ENCODE data around the gene ERICH4. TPM values are rescaled to one million over a fixed set of nuclear protein-coding genes. Genes with fewer than 3 reads are reported as not detected.
A peak's percentile ranks its signal among the peaks of the same experiment; 100 is the strongest.

The ERICH4 gene
- total and polyA plus RNA-seq, 2 experiments from 2014 or later, result not detected

- Histone ChIP-seq H3K27me3 (ENCODE audit: insufficient read depth) (peaks cover 13% of the 10 kb centered on the region; the same call in 1 of the 2 replicates), H4K20me1 (replicated peaks; ENCODE audit: insufficient read depth) (no peaks in the 10 kb centered on the region), H3K9me2 (ENCODE audit: insufficient read depth) (no peaks in the 10 kb centered on the region), H3K4me2 (no peak overlapping the region), H3K4me3 (no peak overlapping the region), H3K36me3 (ENCODE audit: insufficient read depth) (no peaks in the 10 kb centered on the region), H2AFZ (no peak overlapping the region), H3K79me2 (replicated peaks; ENCODE audit: insufficient read depth) (no peaks in the 10 kb centered on the region), H3F3A (replicated peaks; ENCODE audit: low read depth) (no peaks in the 10 kb centered on the region), H3K4me1 (ENCODE audit: insufficient read depth) (peaks cover 3% of the 10 kb centered on the region; the same call in 1 of the 2 replicates), H3K27ac (ENCODE audit: low read depth) (no peak overlapping the region)
- Mint-ChIP-seq H3K27ac (no peak overlapping the region), H3K36me3 (ENCODE audit: low read depth) (no peaks in the 10 kb centered on the region), H3K9me3 (no peaks in the 10 kb centered on the region), H3K27me3 (ENCODE audit: insufficient read depth, low read depth, poor library complexity) (peaks cover 12% of the 10 kb centered on the region), H3K4me1 (peaks cover 6% of the 10 kb centered on the region; the same call in 1 of the 3 replicates), H3K4me3 (no peak overlapping the region)
- peak; percentile 14 to 32; a peak in 2 of 4 replicates for TF ChIP-seq CTCF (conservative IDR thresholded peaks at IDR 0.05; ENCODE audit: low read depth in 2 of 2)
- no peak for TF ChIP-seq NANOG (IDR thresholded peaks at IDR 0.05; ENCODE audit: borderline replicate concordance)
- TF ChIP-seq CREB1 (CRISPR knock-in tag; IDR thresholded peaks at IDR 0.05; ENCODE audit: low read depth), result no peak
- TF ChIP-seq ZNF114 (CRISPR knock-in tag; IDR thresholded peaks at IDR 0.05), result no peak
- DNase-seq (ENCODE audit: low spot score) (no peak), ATAC-seq (peak; percentile 17; the same call in 2 of the 3 replicates)
These were observed 9.8 kb downstream of the ERICH4 start for GRCh38 chr19:41452584-41453275.

GRCh38 chr19:41455936-41456335 lies 13.0 kb downstream of the ERICH4 start:
- Mint-ChIP-seq H3K4me3 (no peak overlapping the region), H3K27me3 (ENCODE audit: insufficient read depth, low read depth, poor library complexity) (peaks cover 4% of the 10 kb centered on the region), H3K27ac (no peak overlapping the region), H3K9me3 (no peaks in the 10 kb centered on the region), H3K4me1 (no peaks in the 10 kb centered on the region), H3K36me3 (ENCODE audit: low read depth) (no peaks in the 10 kb centered on the region)
- Histone ChIP-seq H3F3A (replicated peaks; ENCODE audit: low read depth) (no peaks in the 10 kb centered on the region), H3K4me3 (no peak overlapping the region), H3K4me1 (ENCODE audit: insufficient read depth) (no peaks in the 10 kb centered on the region), H3K79me2 (replicated peaks; ENCODE audit: insufficient read depth) (no peaks in the 10 kb centered on the region), H3K27me3 (ENCODE audit: insufficient read depth) (no peaks in the 10 kb centered on the region), H3K27ac (ENCODE audit: low read depth) (no peak overlapping the region), H3K36me3 (ENCODE audit: insufficient read depth) (no peaks in the 10 kb centered on the region), H3K9me2 (ENCODE audit: insufficient read depth) (no peaks in the 10 kb centered on the region), H3K4me2 (no peak overlapping the region), H4K20me1 (replicated peaks; ENCODE audit: insufficient read depth) (no peaks in the 10 kb centered on the region), H2AFZ (no peak overlapping the region)
- no peak for ATAC-seq
- DNase-seq (ENCODE audit: low spot score), result no peak
- no peak for TF ChIP-seq EZH2phosphoT487 (IDR thresholded peaks at IDR 0.05; ENCODE audit: unreplicated experiment)
- no peak for TF ChIP-seq CREB1 (CRISPR knock-in tag; IDR thresholded peaks at IDR 0.05; ENCODE audit: low read depth)
- no peak for TF ChIP-seq NANOG (IDR thresholded peaks at IDR 0.05; ENCODE audit: borderline replicate concordance)
- no peak for TF ChIP-seq JUNB (IDR thresholded peaks at IDR 0.05; ENCODE audit: unreplicated experiment)

- H3K27me3 Mint-ChIP-seq (ENCODE audit: insufficient read depth, low read depth, poor library complexity), result peaks cover 4% of the 10 kb centered on the region
- Histone ChIP-seq H3K9me2 (ENCODE audit: insufficient read depth) (no peaks in the 10 kb centered on the region), H3K4me2 (no peak overlapping the region), H3K36me3 (ENCODE audit: insufficient read depth) (no peaks in the 10 kb centered on the region), H3K79me2 (replicated peaks; ENCODE audit: insufficient read depth) (no peaks in the 10 kb centered on the region), H2AFZ (no peak overlapping the region), H3F3A (replicated peaks; ENCODE audit: low read depth) (no peaks in the 10 kb centered on the region), H4K20me1 (replicated peaks; ENCODE audit: insufficient read depth) (no peaks in the 10 kb centered on the region), H3K27me3 (ENCODE audit: insufficient read depth) (no peaks in the 10 kb centered on the region), H3K4me1 (ENCODE audit: insufficient read depth) (no peaks in the 10 kb centered on the region), H3K27ac (ENCODE audit: low read depth) (no peak overlapping the region), H3K4me3 (no peak overlapping the region)
- ATAC-seq, result no peak
- no peak for DNase-seq (ENCODE audit: low spot score)
- no peaks in the 10 kb centered on the region for H3K9me3 Mint-ChIP-seq
- H3K36me3 Mint-ChIP-seq (ENCODE audit: low read depth), result no peaks in the 10 kb centered on the region
- no peak overlapping the region for H3K4me3 Mint-ChIP-seq
- no peaks in the 10 kb centered on the region for H3K4me1 Mint-ChIP-seq
- no peak overlapping the region for H3K27ac Mint-ChIP-seq
- TF ChIP-seq ZNF114 (CRISPR knock-in tag; IDR thresholded peaks at IDR 0.05), result no peak
- no peak for TF ChIP-seq NANOG (IDR thresholded peaks at IDR 0.05; ENCODE audit: borderline replicate concordance)
- TF ChIP-seq ZNF462 (CRISPR knock-in tag; IDR thresholded peaks at IDR 0.05), result no peak
These were observed 13.5 kb downstream of the ERICH4 start for GRCh38 chr19:41456342-41456918.

Data from GM23338 (cell line).